NK-92 (cell line): ENCODE results near the gene DMRTA1.
"Not testable (repeated sequence)": the region's sequence is repeated elsewhere in the genome, so short reads cannot be mapped to it uniquely, and the experiment has no call there.

Experiments
- DNase-seq: peaks from one replicate; lab custom pipeline; 2025; ENCODE audit not compliant: unreplicated experiment; lab: John Stamatoyannopoulos, UW

DMRTA1 gene

DNA sequence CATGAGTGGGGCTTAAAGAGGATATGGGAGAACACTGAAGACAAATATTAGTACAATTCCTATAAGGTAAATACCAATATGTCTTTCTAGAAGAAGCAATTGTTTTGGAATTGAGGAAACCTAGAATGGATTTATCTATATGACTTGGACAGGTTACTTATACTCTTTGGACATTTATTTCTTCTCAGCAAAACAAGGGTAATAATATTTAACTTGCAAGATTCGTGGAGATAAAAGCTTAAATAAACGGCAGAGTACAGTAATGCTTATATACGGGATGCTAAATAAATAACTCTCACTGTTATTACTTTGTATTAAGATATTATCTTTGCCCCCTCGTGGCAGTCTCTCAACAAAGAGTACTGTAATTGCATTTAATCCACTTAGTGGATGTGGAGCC lies 8.6 kb downstream of the DMRTA1 start:
- no peak for DNase-seq

DNA sequence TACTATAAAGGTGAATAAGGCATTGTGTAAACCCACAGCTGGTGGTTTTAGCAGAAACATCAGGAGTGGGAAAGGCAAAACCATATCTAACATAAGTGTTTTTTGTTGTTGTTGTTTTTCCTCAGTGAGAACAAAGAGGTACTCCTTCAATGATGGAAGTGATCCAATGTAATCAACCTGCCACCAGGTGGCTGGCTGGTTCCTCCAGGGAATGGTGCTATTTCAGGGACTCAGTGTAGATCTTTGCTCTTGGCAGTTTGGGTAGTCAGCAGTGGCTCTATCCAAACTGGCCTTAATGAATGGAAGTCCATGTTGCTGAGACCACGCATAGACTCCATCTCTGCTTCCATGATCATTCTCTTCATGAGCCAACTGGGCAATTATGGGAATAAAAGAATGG lies 10.8 kb downstream of the DMRTA1 start:
- no peak for DNase-seq

DNA sequence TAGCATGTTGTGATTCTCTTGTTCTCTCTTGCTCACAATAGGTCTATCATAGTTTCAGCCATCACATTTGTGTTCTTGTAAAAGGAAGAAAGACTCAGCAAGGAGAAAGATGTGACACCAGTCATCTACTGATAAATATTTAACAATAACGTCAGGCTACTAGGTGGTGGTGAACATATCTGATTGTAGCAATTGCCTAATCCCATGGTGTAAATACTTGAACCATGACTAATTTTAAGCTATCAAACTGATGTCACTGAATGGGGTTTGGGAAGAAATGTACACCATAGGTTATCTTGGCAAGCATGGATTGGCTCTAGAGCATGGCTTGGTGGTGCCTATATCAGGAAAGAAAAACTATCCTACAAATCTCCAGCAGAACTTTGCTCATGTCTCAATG lies 16.6 kb downstream of the DMRTA1 start:
- no peak for DNase-seq

DNA sequence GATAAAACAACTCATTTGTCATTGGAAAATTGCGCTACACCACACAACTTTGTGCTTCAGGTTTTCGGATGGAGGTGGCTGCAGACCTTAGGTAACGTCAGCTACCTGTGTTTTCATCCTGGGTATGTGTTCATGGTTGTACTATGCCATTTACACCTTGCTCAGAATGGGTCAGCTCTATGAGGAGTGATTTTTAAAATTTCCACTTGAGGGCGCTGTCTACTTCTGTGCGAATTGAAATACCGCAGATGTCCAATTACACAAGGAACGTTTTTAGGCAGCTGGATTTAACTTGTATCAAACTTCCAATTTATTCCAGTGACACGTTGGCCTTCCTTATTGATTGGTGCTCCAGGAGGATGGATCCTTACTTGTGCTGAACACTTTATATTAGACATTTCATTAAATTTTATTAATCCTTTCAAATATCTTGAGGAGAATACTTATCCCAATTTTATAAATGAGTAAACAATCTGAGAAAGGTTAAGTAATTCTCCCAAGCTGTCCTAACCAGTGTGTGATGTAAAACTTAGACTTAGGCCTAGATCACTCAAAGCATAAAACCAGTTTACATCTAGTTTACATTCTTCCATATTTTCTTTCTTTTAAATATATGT lies 23.4 kb downstream of the DMRTA1 start:
- no peak for DNase-seq

DNA sequence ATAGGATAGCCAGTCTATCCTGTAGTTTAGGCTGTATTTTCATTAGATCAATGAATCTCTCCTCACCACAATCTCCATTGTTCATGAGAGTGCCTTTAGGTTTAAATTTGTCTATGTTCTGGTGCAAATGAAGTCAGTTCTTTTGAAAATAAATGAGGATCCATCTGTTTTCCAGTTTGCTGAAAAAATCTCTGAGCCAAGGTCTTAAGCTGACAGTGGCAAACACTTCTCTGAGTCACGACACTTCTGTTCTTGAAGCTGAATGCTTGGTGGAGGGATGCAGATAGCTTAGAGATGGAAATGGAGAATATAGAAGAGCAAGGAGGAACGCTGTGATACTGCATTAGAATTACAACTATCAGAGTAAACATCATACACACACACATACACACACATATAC lies 34.9 kb downstream of the DMRTA1 start:
- DNase-seq, result no peak

DNA sequence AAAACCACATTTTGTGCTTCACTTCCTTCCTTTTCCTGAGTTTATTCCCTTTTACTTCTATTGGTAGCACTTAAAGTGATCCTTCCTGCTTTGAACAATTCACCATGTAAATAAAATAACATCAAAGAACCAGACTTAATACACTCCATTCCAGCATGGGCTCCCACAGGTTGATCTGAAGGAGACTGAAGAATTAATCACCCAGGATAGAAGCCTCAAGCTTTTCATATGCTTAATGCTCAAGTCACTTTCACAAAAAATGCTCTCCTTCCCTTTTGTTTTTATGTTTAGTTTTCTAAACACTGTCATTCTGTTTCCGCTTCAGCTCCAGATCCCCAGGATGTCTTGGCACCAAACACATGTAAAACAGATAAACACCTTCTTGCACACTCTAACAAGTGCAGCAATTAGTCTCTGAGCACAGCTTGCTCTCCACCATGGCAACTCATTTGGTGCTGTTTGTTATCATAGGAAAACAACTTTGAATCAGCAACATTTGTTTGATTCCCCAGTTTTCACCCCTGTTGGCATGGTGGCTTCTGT lies 37.0 kb downstream of the DMRTA1 start:
- DNase-seq, result no peak

DNA sequence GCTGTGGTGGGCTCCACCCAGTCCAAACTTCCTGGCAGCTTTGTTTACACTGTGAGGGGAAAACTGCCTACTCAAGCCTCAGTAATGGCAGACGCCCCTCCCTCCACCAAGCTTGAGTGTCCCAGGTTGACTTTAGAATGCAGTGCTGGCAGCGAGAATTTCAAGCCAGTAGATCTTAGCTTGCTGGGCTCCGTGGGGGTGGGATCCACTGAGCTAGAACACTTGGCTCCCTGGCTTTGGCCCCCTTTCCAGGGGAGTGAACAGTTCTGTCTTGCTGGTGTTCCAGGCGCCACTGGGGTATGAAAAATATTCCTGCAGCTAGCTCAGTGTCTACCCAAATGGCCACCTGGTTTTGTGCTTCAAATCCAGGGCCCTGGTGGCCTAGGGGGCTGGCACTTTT lies 49.6 kb downstream of the DMRTA1 start:
- not testable (repeated sequence) for DNase-seq
